ENCODE data around the gene MATR3.

DNA sequence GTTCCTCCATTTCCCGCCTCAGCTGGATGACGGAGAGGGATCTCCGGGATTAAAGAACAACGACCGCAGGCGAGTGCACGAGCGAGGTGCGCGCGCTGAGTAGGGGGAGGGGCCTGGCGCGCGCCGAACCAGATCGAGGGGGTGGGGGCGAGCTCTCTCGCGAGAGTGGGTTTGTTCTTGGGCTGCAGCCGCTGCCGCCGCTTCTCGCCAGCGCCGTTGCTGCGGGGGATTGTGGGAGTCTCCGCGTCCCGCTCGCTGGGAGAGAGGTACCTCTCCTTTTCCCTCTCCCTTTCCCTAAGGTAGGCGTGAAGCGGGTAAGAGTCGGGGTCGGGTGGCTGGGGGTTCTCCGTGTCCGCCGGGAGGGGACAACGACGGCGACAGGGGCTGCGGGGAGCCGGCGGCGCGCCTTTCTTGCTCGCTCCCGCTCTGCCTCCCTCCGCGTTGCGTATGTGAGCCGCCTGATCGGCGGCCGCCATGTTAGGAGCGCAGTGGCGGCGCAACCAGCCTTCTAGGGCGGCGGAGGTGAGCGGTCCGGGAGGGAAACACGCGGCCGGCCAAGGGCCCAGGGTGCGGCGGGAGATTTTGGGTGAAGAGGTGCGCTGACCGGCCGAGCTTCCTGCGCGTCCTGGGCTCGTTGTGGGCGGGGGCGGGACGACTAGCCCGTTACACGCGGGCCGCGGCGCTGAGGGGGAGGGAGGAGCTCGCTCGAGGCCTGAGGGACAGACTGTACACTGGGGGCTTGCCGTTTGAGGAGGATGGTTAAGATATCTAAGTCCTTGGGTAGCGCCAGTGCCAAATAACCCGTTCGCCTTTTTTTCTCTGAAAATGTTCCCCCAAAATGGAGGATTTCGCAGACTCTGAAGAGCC is at the start of gene MATR3:
- no peak for TF ChIP-seq CTCF (IDR thresholded peaks at IDR 0.05; ENCODE audit: insufficient read depth, low read length, poor library complexity, severe bottlenecking)
- TF ChIP-seq EZH2phosphoT487 (conservative IDR thresholded peaks at IDR 0.05; ENCODE audit: low read length) = no peak
